Subcutaneous adipose tissue (tissue), 4 donors: ENCODE data around the gene GUCY1A1. TPM values are rescaled to one million over a fixed set of nuclear protein-coding genes. Genes with fewer than 3 reads are reported as not detected.

Source experiments
- total RNA-seq, 4 donors: library from RNA; depleted of rRNA; stranded (reverse); fragments of >200 nt; gene quantifications; one replicate each; pipeline ENCODE4 v1.1.0, GENCODE V29; 2016
- TF ChIP-seq, protein P1 (sequence below): fragments of 450-650 bp; IDR thresholded peaks from one replicate; pipeline ENCODE4 v1.5.1; 2016; ENCODE audit warnings: low read depth, mild to moderate bottlenecking, control low read depth, antibody characterized with exemption, moderate library complexity

GUCY1A1 gene
- total RNA-seq, 4 donors from 2014 or later = 3.2 to 21.1 (median 8.7) TPM

GRCh38 chr4:155675709-155676429, 9.2 kb downstream of the GUCY1A1 start:
- TF ChIP-seq, protein P1, sequence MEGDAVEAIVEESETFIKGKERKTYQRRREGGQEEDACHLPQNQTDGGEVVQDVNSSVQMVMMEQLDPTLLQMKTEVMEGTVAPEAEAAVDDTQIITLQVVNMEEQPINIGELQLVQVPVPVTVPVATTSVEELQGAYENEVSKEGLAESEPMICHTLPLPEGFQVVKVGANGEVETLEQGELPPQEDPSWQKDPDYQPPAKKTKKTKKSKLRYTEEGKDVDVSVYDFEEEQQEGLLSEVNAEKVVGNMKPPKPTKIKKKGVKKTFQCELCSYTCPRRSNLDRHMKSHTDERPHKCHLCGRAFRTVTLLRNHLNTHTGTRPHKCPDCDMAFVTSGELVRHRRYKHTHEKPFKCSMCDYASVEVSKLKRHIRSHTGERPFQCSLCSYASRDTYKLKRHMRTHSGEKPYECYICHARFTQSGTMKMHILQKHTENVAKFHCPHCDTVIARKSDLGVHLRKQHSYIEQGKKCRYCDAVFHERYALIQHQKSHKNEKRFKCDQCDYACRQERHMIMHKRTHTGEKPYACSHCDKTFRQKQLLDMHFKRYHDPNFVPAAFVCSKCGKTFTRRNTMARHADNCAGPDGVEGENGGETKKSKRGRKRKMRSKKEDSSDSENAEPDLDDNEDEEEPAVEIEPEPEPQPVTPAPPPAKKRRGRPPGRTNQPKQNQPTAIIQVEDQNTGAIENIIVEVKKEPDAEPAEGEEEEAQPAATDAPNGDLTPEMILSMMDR = no peak

GRCh38 chr4:155676430-155676825, 9.8 kb downstream of the GUCY1A1 start:
- TF ChIP-seq, protein P1 = no peak

- TF ChIP-seq, protein P1 = no peak
These were observed 11.4 kb downstream of the GUCY1A1 start for GRCh38 chr4:155678011-155678410.

GRCh38 chr4:155679343-155679742, 12.7 kb downstream of the GUCY1A1 start:
- TF ChIP-seq, protein P1 = no peak

GRCh38 chr4:155681886-155682285, 15.2 kb downstream of the GUCY1A1 start:
- TF ChIP-seq, protein P1 = no peak

GRCh38 chr4:155684423-155684822, 17.8 kb downstream of the GUCY1A1 start:
- TF ChIP-seq, protein P1 = no peak

DNA sequence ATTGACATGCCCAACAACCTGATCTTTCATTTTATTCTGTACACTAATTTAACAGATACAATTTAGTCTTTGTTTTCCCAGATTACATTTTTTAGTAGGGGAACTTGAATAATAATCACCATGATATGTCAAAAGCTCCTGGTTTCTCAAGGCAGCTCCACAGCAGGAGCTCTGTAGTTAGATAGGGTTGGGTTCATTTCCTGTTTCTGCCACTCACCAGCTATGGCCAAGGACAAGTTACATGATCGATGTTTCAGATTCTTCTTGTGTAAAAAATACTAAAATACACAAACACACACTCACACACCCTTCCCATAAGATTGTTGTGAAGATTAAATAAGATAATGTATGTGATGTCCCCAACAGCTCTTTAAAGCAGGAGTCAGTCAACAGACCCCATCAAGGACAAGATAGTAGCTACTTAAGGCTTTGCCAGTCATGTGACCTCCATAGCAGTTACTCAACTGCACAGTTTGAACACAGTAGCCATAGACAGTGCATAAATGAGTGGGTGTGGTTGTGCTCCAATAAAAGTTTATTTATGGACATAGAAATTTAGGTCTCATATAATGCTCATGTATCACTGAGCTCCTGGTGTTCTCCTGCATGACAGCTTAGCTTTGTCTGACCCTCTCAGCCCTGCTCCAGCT, 18.4 kb downstream of the GUCY1A1 start:
- TF ChIP-seq, protein P1 = no peak
